PC-9 (cell line): ENCODE data around the gene MEF2B. TPM values are rescaled to one million over a fixed set of nuclear protein-coding genes. Genes with fewer than 3 reads are reported as not detected.
"Not testable (repeated sequence)": the region's sequence is repeated elsewhere in the genome, so short reads cannot be mapped to it uniquely, and the experiment has no call there.

ENCODE experiments used
- BruUV-seq: library from RNA; stranded (reverse); fragments of 400-500 nt; replicated peaks from 2 replicates; lab custom pipeline; 2021; lab: Mats Ljungman, UMichigan
- CTCF ChIA-PET: fragments of 300-600 bp; sonication (Branson Sonifier 250); formaldehyde crosslinking; loops from one replicate; lab custom pipeline; 2022; ENCODE audit warnings: antibody characterized with exemption; lab: Charles Lee
- POLR2A ChIA-PET: fragments of 300-600 bp; sonication (Branson Sonifier 250); formaldehyde crosslinking; loops from one replicate; lab custom pipeline; 2022; ENCODE audit warnings: antibody characterized with exemption; ENCODE audit not compliant: unreplicated experiment; lab: Charles Lee
- DNase-seq, 2 experiments: peaks; one replicate each; pipeline versions ENCODE4 v3.0.0 to v3.0.0-alpha.2; 2015 to 2022; ENCODE audit warnings: mixed read lengths in 1 of 2
- H2AFZ ChIP-seq: fragments of 200-600 bp; sonication (generic); 2 replicates; pipeline ENCODE4 v1.8.1; 2017; ENCODE audit warnings: antibody characterized with exemption
- H3F3A ChIP-seq: fragments of 200-600 bp; sonication (generic); 2 replicates; pipeline ENCODE4 v1.8.1; 2017; ENCODE audit warnings: antibody characterized with exemption, mild to moderate bottlenecking, low read depth; ENCODE audit not compliant: insufficient read depth
- H3K27ac ChIP-seq: fragments of 200-600 bp; sonication (generic); 2 replicates; pipeline ENCODE4 v1.6.1; 2016; ENCODE audit warnings: mixed run types
- H3K27me3 ChIP-seq: fragments of 200-600 bp; sonication (generic); 2 replicates; pipeline ENCODE4 v1.6.1; 2016; ENCODE audit warnings: low read depth, mixed run types; ENCODE audit not compliant: insufficient read depth
- H3K36me3 ChIP-seq: fragments of 200-600 bp; sonication (generic); 2 replicates; pipeline ENCODE4 v1.6.1; 2016; ENCODE audit warnings: low read depth, mixed run types
- H3K4me1 ChIP-seq: fragments of 200-600 bp; sonication (generic); replicated peaks from 2 replicates; pipeline ENCODE4 v1.6.1; 2016; ENCODE audit warnings: mixed run types; ENCODE audit not compliant: insufficient read depth
- H3K4me2 ChIP-seq: fragments of 200-600 bp; sonication (generic); 2 replicates; pipeline ENCODE4 v1.6.1; 2017; ENCODE audit warnings: mixed run types
- H3K4me3 ChIP-seq: fragments of 200-600 bp; sonication (generic); 2 replicates; pipeline ENCODE4 v1.6.1; 2016; ENCODE audit warnings: mixed run types
- H3K79me2 ChIP-seq: fragments of 200-600 bp; sonication (generic); 2 replicates; pipeline ENCODE4 v1.6.1; 2017; ENCODE audit warnings: low read depth, mixed run types
- H3K9me2 ChIP-seq: fragments of 200-600 bp; sonication (generic); 2 replicates; pipeline ENCODE4 v1.8.1; 2017; ENCODE audit warnings: mild to moderate bottlenecking; ENCODE audit not compliant: insufficient read depth
- H3K9me3 ChIP-seq: fragments of 200-600 bp; sonication (generic); 2 replicates; pipeline ENCODE4 v1.8.1; 2016; ENCODE audit warnings: low read depth; ENCODE audit not compliant: insufficient read depth
- H4K20me1 ChIP-seq: fragments of 200-600 bp; sonication (generic); 2 replicates; pipeline ENCODE4 v1.8.1; 2017; ENCODE audit not compliant: insufficient read depth
- CTCF ChIP-seq: fragments of 200-600 bp; sonication (generic); conservative IDR thresholded peaks from 2 replicates; pipeline ENCODE4 v1.6.1; 2017; ENCODE audit warnings: mixed run types, antibody characterized with exemption, mild to moderate bottlenecking, moderate library complexity
- EZH2 ChIP-seq: fragments of 200-600 bp; sonication (generic); IDR thresholded peaks from 2 replicates; pipeline ENCODE4 v1.8.0; 2017; ENCODE audit warnings: antibody characterized with exemption, low read depth
- intact Hi-C: fragments of 100-400 bp; cut with micrococcal nuclease; formaldehyde crosslinking; loops from one replicate; pipeline ENCODE4 v1.10.0; 2022; ENCODE audit not compliant: unreplicated experiment
- total RNA-seq: library from RNA; stranded (reverse); gene quantifications from 2 replicates; pipeline ENCODE4 v1.2.3, GENCODE V29; 2021

The MEF2B gene
- total RNA-seq, 1 experiment from 2014 or later, result 1.8 TPM

- no peaks in the 10 kb centered on the region for H3K79me2 ChIP-seq
- TF ChIP-seq EZH2 (no peak), CTCF (no peak)
- no peaks in the 10 kb centered on the region for H3K9me2 ChIP-seq
- no peaks in the 10 kb centered on the region for H3K4me1 ChIP-seq
- no peaks in the 10 kb centered on the region for H3K27me3 ChIP-seq
- CTCF ChIA-PET, result no interaction called here
- H4K20me1 ChIP-seq, result no peaks in the 10 kb centered on the region
- DNase-seq, result no peak
- no peaks in the 10 kb centered on the region for H3K36me3 ChIP-seq
- POLR2A ChIA-PET, result no interaction called here
- no TSS peak for BruUV-seq
- no peaks in the 10 kb centered on the region for H3K9me3 ChIP-seq
- 0 out of 2 replicates have a peak, but pooled peaks cover 4% of the 10 kb centered on the region for H3F3A ChIP-seq
- intact Hi-C loops, result no loop called here
- H2AFZ ChIP-seq, result no peak overlapping the region
- H3K4me2 ChIP-seq, result no peak overlapping the region
- no peak overlapping the region for H3K27ac ChIP-seq
- H3K4me3 ChIP-seq, result no peak overlapping the region
These were observed 59.5 kb downstream of the MEF2B start for GRCh38 chr19:19110410-19111135.

GRCh38 chr19:19109601-19110000 is 60.5 kb downstream of the MEF2B start:
- Histone ChIP-seq H3K9me3 (no peaks in the 10 kb centered on the region), H3K36me3 (no peaks in the 10 kb centered on the region), H3K4me3 (no peak overlapping the region), H3K79me2 (no peaks in the 10 kb centered on the region), H3K27me3 (no peaks in the 10 kb centered on the region), H3K27ac (no peak overlapping the region), H3F3A (0 out of 2 replicates have a peak, but pooled peaks cover 3% of the 10 kb centered on the region), H2AFZ (no peak overlapping the region), H3K9me2 (no peaks in the 10 kb centered on the region), H4K20me1 (no peaks in the 10 kb centered on the region), H3K4me2 (no peak overlapping the region), H3K4me1 (no peaks in the 10 kb centered on the region)
- ChIA-PET POLR2A (no interaction called here), CTCF (no interaction called here)
- DNase-seq, result no peak
- TF ChIP-seq CTCF, result no peak
- TF ChIP-seq EZH2, result no peak
- intact Hi-C loops, result no loop called here
- BruUV-seq, result no TSS peak

GRCh38 chr19:19107654-19108053 is 62.4 kb downstream of the MEF2B start:
- no TSS peak for BruUV-seq
- intact Hi-C loops, result no loop called here

GRCh38 chr19:19106938-19107337 is 63.1 kb downstream of the MEF2B start:
- POLR2A ChIA-PET, H3K9me2 ChIP-seq, BruUV-seq, H3K79me2 ChIP-seq, H2AFZ ChIP-seq, intact Hi-C loops, H3K27ac ChIP-seq, H3K4me2 ChIP-seq, H3K9me3 ChIP-seq, H3F3A ChIP-seq, H3K27me3 ChIP-seq, DNase-seq, H3K36me3 ChIP-seq, CTCF ChIA-PET, H3K4me3 ChIP-seq, H3K4me1 ChIP-seq, H4K20me1 ChIP-seq: not testable (repeated sequence)

More at GRCh38 chr19:19107654-19108053, 62.4 kb downstream of the MEF2B start:
- H3K36me3 ChIP-seq, result no peaks in the 10 kb centered on the region
- CTCF ChIA-PET, result no interaction called here
- no peaks in the 10 kb centered on the region for H3K9me2 ChIP-seq
- H3K27me3 ChIP-seq, result no peaks in the 10 kb centered on the region
- H4K20me1 ChIP-seq, result no peaks in the 10 kb centered on the region
- H3F3A ChIP-seq, result 0 out of 2 replicates have a peak, but pooled peaks cover under 1% of the 10 kb centered on the region
- TF ChIP-seq EZH2 (no peak), CTCF (no peak)
- POLR2A ChIA-PET, result no interaction called here
- no peaks in the 10 kb centered on the region for H3K79me2 ChIP-seq
- H3K9me3 ChIP-seq, result no peaks in the 10 kb centered on the region
- no peaks in the 10 kb centered on the region for H3K4me1 ChIP-seq
- no peak overlapping the region for H3K27ac ChIP-seq
- DNase-seq, result no peak
- H2AFZ ChIP-seq, result no peak overlapping the region
- no peak overlapping the region for H3K4me3 ChIP-seq
- H3K4me2 ChIP-seq, result no peak overlapping the region
